ENCODE measurements around the gene ELMO1. TPM values are rescaled to one million over a fixed set of nuclear protein-coding genes. Genes with fewer than 3 reads are reported as not detected.

Gene ELMO1
- polyA plus RNA-seq, 3 donors, result 11.1 to 11.8 (median 11.4) TPM

GRCh38 chr7:37438906-37439652 lies 9.6 kb downstream of the ELMO1 start:
- no peak for DNase-seq

- DNase-seq, result no peak
Observed at GRCh38 chr7:37435156-37435855, 13.4 kb downstream of the ELMO1 start.

- DNase-seq, result no peak
Observed at GRCh38 chr7:37434529-37434928, 14.1 kb downstream of the ELMO1 start.

- DNase-seq, result no peak
Observed at GRCh38 chr7:37433166-37433565, 15.5 kb downstream of the ELMO1 start.

- DNase-seq, result no peak
Observed at GRCh38 chr7:37432281-37432920, 16.3 kb downstream of the ELMO1 start.

GRCh38 chr7:37431413-37431812 lies 17.3 kb downstream of the ELMO1 start:
- DNase-seq, result no peak

- no peak for DNase-seq
Observed at GRCh38 chr7:37430640-37431039, 18.0 kb downstream of the ELMO1 start.

GRCh38 chr7:37430171-37430570 lies 18.5 kb downstream of the ELMO1 start:
- DNase-seq, result no peak

- no peak for DNase-seq
Observed at GRCh38 chr7:37429435-37429791, 19.3 kb downstream of the ELMO1 start.

GRCh38 chr7:37428681-37429434 lies 19.8 kb downstream of the ELMO1 start:
- DNase-seq, result no peak

- DNase-seq, result no peak
Observed at GRCh38 chr7:37427276-37427940, 21.3 kb downstream of the ELMO1 start.

GRCh38 chr7:37425498-37425897 lies 23.2 kb downstream of the ELMO1 start:
- no peak for DNase-seq

GRCh38 chr7:37424995-37425394 lies 23.7 kb downstream of the ELMO1 start:
- DNase-seq, result no peak

GRCh38 chr7:37424521-37424920 lies 24.1 kb downstream of the ELMO1 start:
- DNase-seq, result no peak

- no peak for DNase-seq
Observed at GRCh38 chr7:37421861-37422500, 26.7 kb downstream of the ELMO1 start.

GRCh38 chr7:37420946-37421695 lies 27.5 kb downstream of the ELMO1 start:
- DNase-seq, result no peak

- DNase-seq, result no peak
Observed at GRCh38 chr7:37419496-37419895, 29.2 kb downstream of the ELMO1 start.

- no peak for DNase-seq
Observed at GRCh38 chr7:37418381-37418780, 30.3 kb downstream of the ELMO1 start.

- DNase-seq, result no peak
Observed at GRCh38 chr7:37417107-37417474, 31.6 kb downstream of the ELMO1 start.

GRCh38 chr7:37416378-37417106 lies 32.1 kb downstream of the ELMO1 start:
- DNase-seq, result no peak

Measured in renal pelvis (tissue), 4 donors.